Stimulated activated CD4-positive, alpha-beta T cell treated with anti-CD3 and anti-CD28 coated beads, TNF-alpha, amount 100 ng/mL, for 1 hour (primary cell): ENCODE measurements around the gene ANKRD44.

Source experiments
- DNase-seq, 3 donors: peaks; one replicate each; pipeline ENCODE4 v3.0.0-alpha.2; 2020; ENCODE audit warnings: low read depth in 3 of 3, low spot score in 1 of 3

The ANKRD44 gene

GRCh38 chr2:197121255-197121654, 189.3 kb downstream of the ANKRD44 start:
- DNase-seq: no peak

GRCh38 chr2:197116306-197116879, 194.2 kb downstream of the ANKRD44 start:
- no peak for DNase-seq

- DNase-seq: no peak
Measured at GRCh38 chr2:197115325-197115724, 195.3 kb downstream of the ANKRD44 start.

GRCh38 chr2:197113275-197113711, 197.3 kb downstream of the ANKRD44 start:
- no peak for DNase-seq

GRCh38 chr2:197109326-197109725, 201.3 kb downstream of the ANKRD44 start:
- no peak for DNase-seq

GRCh38 chr2:197108758-197109157, 201.8 kb downstream of the ANKRD44 start:
- no peak for DNase-seq

- no peak for DNase-seq
Measured at GRCh38 chr2:197107291-197108269, 203.0 kb downstream of the ANKRD44 start.

- no peak for DNase-seq
Measured at GRCh38 chr2:197103363-197103762, 207.2 kb downstream of the ANKRD44 start.

GRCh38 chr2:197102231-197102630, 208.3 kb downstream of the ANKRD44 start:
- DNase-seq: no peak

- no peak for DNase-seq
Measured at GRCh38 chr2:197101519-197101918, 209.1 kb downstream of the ANKRD44 start.

GRCh38 chr2:197097578-197098366, 212.8 kb downstream of the ANKRD44 start:
- no peak for DNase-seq

- DNase-seq: no peak
Measured at GRCh38 chr2:197096649-197097048, 213.9 kb downstream of the ANKRD44 start.

- DNase-seq: no peak
Measured at GRCh38 chr2:197092431-197092830, 218.1 kb downstream of the ANKRD44 start.

- no peak for DNase-seq
Measured at GRCh38 chr2:197090742-197091367, 219.7 kb downstream of the ANKRD44 start.

GRCh38 chr2:197089655-197090054, 220.9 kb downstream of the ANKRD44 start:
- DNase-seq: no peak

GRCh38 chr2:197088694-197089093, 221.9 kb downstream of the ANKRD44 start:
- no peak for DNase-seq

- no peak for DNase-seq
Measured at GRCh38 chr2:197086500-197086899, 224.1 kb downstream of the ANKRD44 start.

GRCh38 chr2:197085665-197086064, 224.9 kb downstream of the ANKRD44 start:
- DNase-seq: no peak

- DNase-seq: no peak
Measured at GRCh38 chr2:197081294-197081693, 229.3 kb downstream of the ANKRD44 start.

GRCh38 chr2:197080578-197081216, 229.9 kb downstream of the ANKRD44 start:
- no peak for DNase-seq
